ENCODE data around the gene TKT.

Gene TKT

GRCh38 chr3:53238886-53239285 is 16.9 kb downstream of the TKT start:
- Histone ChIP-seq H3K9me3 (ENCODE audit: insufficient read depth, low read length) (no peaks in the 10 kb centered on the region), H3K27me3 (ENCODE audit: low read depth, low read length) (no peaks in the 10 kb centered on the region), H3K4me2 (ENCODE audit: low read length) (no peak overlapping the region), H3K4me3 (ENCODE audit: low read length) (no peak overlapping the region), H3K9ac (ENCODE audit: low read length) (no peak overlapping the region), H3K4me1 (ENCODE audit: low read length) (no peaks in the 10 kb centered on the region), H3K27ac (ENCODE audit: low read length) (no peak overlapping the region), H4K20me1 (ENCODE audit: insufficient read depth, low read length) (peaks cover 40% of the 10 kb centered on the region), H3K36me3 (replicated peaks; ENCODE audit: low read depth, low read length) (peaks cover 60% of the 10 kb centered on the region), H3K79me2 (ENCODE audit: low read length) (peaks cover 44% of the 10 kb centered on the region), H2AFZ (ENCODE audit: low read depth, low read length) (no peak overlapping the region)
- TF ChIP-seq EZH2phosphoT487 (IDR thresholded peaks at IDR 0.05; ENCODE audit: low read depth): no peak
- no peak for TF ChIP-seq CTCF (IDR thresholded peaks at IDR 0.05; ENCODE audit: low read depth, low read length)

DNA sequence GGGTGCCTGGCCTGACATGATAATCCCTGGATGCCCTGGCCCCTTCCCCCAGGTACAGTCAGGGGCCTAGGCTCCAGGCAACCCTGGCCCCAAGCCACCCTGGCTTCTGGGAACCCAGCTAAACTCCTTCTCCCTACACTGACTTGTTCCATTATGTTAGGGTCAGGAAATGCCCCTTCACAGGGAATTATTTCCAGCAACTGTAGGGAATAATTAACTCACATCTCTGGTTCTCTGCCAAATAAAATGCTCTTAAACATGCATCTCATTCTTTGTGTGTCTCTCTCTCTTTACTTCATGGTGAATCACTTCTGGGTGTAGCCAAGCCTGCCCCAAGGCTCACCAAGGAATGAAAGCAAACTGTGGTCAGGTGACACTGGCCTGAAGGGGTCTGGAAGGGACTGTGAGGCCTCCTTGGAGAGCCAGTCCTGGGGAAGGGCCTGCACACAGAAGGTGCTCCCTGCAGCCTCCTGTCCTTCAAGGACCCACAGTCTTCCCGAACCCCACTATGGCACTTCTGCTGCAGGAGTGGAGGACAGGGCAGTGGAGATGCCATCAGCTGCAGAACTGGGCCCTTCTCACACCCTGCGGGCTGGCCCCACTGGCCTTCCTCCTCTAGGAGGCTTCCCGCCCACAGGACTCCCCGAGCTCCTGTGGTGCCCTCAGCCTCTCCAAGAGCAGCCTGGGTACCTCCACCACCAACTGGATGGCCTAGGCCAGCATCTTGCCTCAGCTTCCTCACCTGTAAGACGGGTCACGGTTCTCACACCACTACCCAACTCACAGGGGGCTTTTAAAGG is 17.6 kb downstream of the TKT start:
- H3K9ac ChIP-seq (ENCODE audit: low read length): no peak overlapping the region
- no peak overlapping the region for H2AFZ ChIP-seq (ENCODE audit: low read depth, low read length)
- peaks cover 33% of the 10 kb centered on the region for H4K20me1 ChIP-seq (ENCODE audit: insufficient read depth, low read length)
- no peak overlapping the region for H3K27ac ChIP-seq (ENCODE audit: low read length)
- H3K4me1 ChIP-seq (ENCODE audit: low read length): no peaks in the 10 kb centered on the region
- TF ChIP-seq CTCF (IDR thresholded peaks at IDR 0.05; ENCODE audit: low read depth, low read length): no peak
- no peak for TF ChIP-seq EZH2phosphoT487 (IDR thresholded peaks at IDR 0.05; ENCODE audit: low read depth)
- H3K4me2 ChIP-seq (ENCODE audit: low read length): no peak overlapping the region
- H3K79me2 ChIP-seq (ENCODE audit: low read length): peaks cover 38% of the 10 kb centered on the region
- no peaks in the 10 kb centered on the region for H3K27me3 ChIP-seq (ENCODE audit: low read depth, low read length)
- no peaks in the 10 kb centered on the region for H3K9me3 ChIP-seq (ENCODE audit: insufficient read depth, low read length)
- no peak overlapping the region for H3K4me3 ChIP-seq (ENCODE audit: low read length)
- H3K36me3 ChIP-seq (replicated peaks; ENCODE audit: low read depth, low read length): peaks cover 66% of the 10 kb centered on the region

- TF ChIP-seq CTCF (IDR thresholded peaks at IDR 0.05; ENCODE audit: low read depth, low read length) (no peak), EZH2phosphoT487 (IDR thresholded peaks at IDR 0.05; ENCODE audit: low read depth) (no peak)
- Histone ChIP-seq H3K4me2 (ENCODE audit: low read length) (no peak overlapping the region), H3K4me3 (ENCODE audit: low read length) (no peak overlapping the region), H3K79me2 (ENCODE audit: low read length) (peaks cover 18% of the 10 kb centered on the region; the same call in 1 of the 2 replicates), H3K27me3 (ENCODE audit: low read depth, low read length) (no peaks in the 10 kb centered on the region), H3K9ac (ENCODE audit: low read length) (no peak overlapping the region), H3K36me3 (replicated peaks; ENCODE audit: low read depth, low read length) (peaks cover 73% of the 10 kb centered on the region), H3K9me3 (ENCODE audit: insufficient read depth, low read length) (no peaks in the 10 kb centered on the region), H3K4me1 (ENCODE audit: low read length) (no peaks in the 10 kb centered on the region), H3K27ac (ENCODE audit: low read length) (peak overlapping the region; percentile 17), H2AFZ (ENCODE audit: low read depth, low read length) (no peak overlapping the region), H4K20me1 (ENCODE audit: insufficient read depth, low read length) (peaks cover 14% of the 10 kb centered on the region)
These were observed 19.5 kb downstream of the TKT start for GRCh38 chr3:53236112-53236841.

DNA sequence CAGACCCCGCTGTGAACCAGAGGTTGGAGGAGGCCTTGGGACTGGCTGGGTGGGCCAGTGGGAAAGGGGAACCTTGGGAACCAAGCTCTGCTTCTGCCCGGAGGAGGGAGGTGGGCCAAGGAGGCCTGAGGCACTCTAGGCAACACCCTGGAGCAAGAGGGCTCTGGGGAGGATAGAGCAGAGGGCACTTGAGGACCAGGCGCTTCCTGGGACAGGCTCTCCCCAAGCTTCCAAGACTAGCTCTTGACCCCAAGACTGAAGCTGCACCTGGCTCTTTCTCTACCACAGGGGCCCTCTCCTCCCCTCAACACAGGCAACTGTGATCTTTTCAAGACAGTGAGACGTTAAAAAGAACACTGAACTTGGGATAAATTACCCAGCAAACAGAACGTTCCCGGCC is 20.3 kb downstream of the TKT start:
- no peak overlapping the region for H3K4me3 ChIP-seq (ENCODE audit: low read length)
- no peak overlapping the region for H3K27ac ChIP-seq (ENCODE audit: low read length)
- peaks cover 8% of the 10 kb centered on the region; the same call in 1 of the 2 replicates for H4K20me1 ChIP-seq (ENCODE audit: insufficient read depth, low read length)
- no peaks in the 10 kb centered on the region for H3K9me3 ChIP-seq (ENCODE audit: insufficient read depth, low read length)
- TF ChIP-seq CTCF (IDR thresholded peaks at IDR 0.05; ENCODE audit: low read depth, low read length) (no peak), EZH2phosphoT487 (IDR thresholded peaks at IDR 0.05; ENCODE audit: low read depth) (no peak)
- no peaks in the 10 kb centered on the region for H3K4me1 ChIP-seq (ENCODE audit: low read length)
- H3K79me2 ChIP-seq (ENCODE audit: low read length): peaks cover 11% of the 10 kb centered on the region; the same call in 1 of the 2 replicates
- H3K4me2 ChIP-seq (ENCODE audit: low read length): no peak overlapping the region
- H3K36me3 ChIP-seq (replicated peaks; ENCODE audit: low read depth, low read length): peaks cover 72% of the 10 kb centered on the region
- no peak overlapping the region for H2AFZ ChIP-seq (ENCODE audit: low read depth, low read length)
- no peak overlapping the region for H3K9ac ChIP-seq (ENCODE audit: low read length)
- no peaks in the 10 kb centered on the region for H3K27me3 ChIP-seq (ENCODE audit: low read depth, low read length)

Measured in OCI-LY3 (cell line).